ENCODE data around the gene KLHL17. TPM values are rescaled to one million over a fixed set of nuclear protein-coding genes. Genes with fewer than 3 reads are reported as not detected.

KLHL17 gene
- total RNA-seq, 1 experiment from 2014 or later: 41.4 TPM

DNA sequence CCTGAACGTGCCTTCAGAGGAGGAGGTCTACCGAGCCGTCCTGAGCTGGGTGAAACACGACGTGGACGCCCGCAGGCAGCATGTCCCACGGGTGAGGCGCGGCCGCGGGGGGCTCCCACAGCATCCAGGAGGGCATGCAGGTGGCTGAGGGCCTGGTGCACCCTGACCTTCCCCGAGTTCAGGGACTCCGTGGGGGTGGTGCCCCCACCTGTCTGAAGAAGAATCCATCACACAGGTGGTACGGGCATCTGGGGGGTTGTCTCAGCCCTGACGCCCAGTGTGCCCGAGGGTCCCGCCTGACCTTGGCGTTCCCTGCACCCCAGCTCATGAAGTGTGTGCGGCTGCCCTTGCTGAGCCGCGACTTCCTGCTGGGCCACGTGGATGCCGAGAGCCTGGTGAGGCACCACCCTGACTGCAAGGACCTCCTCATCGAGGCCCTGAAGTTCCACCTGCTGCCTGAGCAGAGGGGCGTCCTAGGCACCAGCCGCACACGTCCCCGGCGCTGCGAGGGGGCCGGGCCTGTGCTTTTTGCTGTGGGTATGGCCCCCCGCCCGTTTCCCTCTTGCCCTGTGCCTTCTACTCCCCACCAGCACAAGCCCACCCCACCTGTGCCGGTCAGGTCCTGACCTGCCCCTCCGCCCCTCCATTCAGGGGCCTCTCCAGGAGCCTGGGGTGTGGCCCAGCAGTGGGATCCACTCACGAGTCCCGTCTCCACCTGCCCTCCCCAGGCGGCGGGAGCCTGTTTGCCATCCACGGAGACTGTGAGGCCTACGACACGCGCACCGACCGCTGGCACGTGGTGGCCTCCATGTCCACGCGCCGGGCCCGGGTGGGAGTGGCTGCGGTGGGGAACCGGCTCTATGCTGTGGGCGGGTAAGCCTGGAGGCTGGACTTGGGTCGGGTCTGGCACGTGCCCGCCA, 2.3 kb downstream of the KLHL17 start:
- Histone ChIP-seq H2BK20ac (ENCODE audit: low read depth, low read length, poor library complexity, severe bottlenecking) (no peak overlapping the region), H2BK5ac (ENCODE audit: insufficient read length, low read length) (no peak overlapping the region), H3K23me2 (ENCODE audit: insufficient read length, low read depth, low read length, poor library complexity, severe bottlenecking) (peaks cover 12% of the 10 kb centered on the region), H3K27me3 (ENCODE audit: insufficient read depth, low read length) (peaks cover 4% of the 10 kb centered on the region; the same call in 1 of the 2 replicates), H4K91ac (ENCODE audit: insufficient read length, low read depth, low read length) (no peak overlapping the region), H3K79me1 (ENCODE audit: insufficient read depth, low read depth, low read length, poor library complexity, severe bottlenecking) (peaks cover 4% of the 10 kb centered on the region), H3K9me3 (ENCODE audit: control insufficient read depth, low read depth, low read length) (no peaks in the 10 kb centered on the region), H2AFZ (ENCODE audit: low read length) (no peak overlapping the region), H3K4me2 (ENCODE audit: insufficient read depth, insufficient read length, low read length) (no peak overlapping the region), H2BK12ac (ENCODE audit: insufficient read length, low read depth, low read length) (no peak overlapping the region), H4K8ac (replicated peaks; ENCODE audit: insufficient read length, low read depth, low read length) (no peak overlapping the region), H3K14ac (ENCODE audit: insufficient read depth, low read length) (no peak overlapping the region), H3K79me2 (ENCODE audit: insufficient read depth, low read length) (peaks cover 5% of the 10 kb centered on the region; the same call in 1 of the 2 replicates), H4K5ac (ENCODE audit: insufficient read length, low read depth, low read length) (no peak overlapping the region), H3K9ac (ENCODE audit: extremely low read depth, insufficient read length, low read length) (no peak overlapping the region), H4K20me1 (ENCODE audit: control insufficient read depth, insufficient read depth, insufficient read length) (no peaks in the 10 kb centered on the region), H3K4ac (ENCODE audit: low read depth, low read length) (no peak overlapping the region), H3K23ac (ENCODE audit: insufficient read length, low read depth, low read length) (no peak overlapping the region), H2AK5ac (ENCODE audit: insufficient read length, low read length) (no peak overlapping the region), H2BK15ac (ENCODE audit: low read depth, low read length) (no peak overlapping the region), H3K56ac (ENCODE audit: insufficient read length, low read depth, low read length) (no peak overlapping the region), H3T11ph (ENCODE audit: low read length) (no peak overlapping the region), H3K4me1 (ENCODE audit: insufficient read depth, low read length) (no peaks in the 10 kb centered on the region), H2BK120ac (ENCODE audit: low read depth, low read length, poor library complexity, severe bottlenecking) (no peak overlapping the region), H3K27ac (ENCODE audit: insufficient read length, low read depth, low read length) (no peak overlapping the region), H3K18ac (ENCODE audit: insufficient read length, low read depth, low read length) (no peak overlapping the region)
- TF ChIP-seq, protein P1, sequence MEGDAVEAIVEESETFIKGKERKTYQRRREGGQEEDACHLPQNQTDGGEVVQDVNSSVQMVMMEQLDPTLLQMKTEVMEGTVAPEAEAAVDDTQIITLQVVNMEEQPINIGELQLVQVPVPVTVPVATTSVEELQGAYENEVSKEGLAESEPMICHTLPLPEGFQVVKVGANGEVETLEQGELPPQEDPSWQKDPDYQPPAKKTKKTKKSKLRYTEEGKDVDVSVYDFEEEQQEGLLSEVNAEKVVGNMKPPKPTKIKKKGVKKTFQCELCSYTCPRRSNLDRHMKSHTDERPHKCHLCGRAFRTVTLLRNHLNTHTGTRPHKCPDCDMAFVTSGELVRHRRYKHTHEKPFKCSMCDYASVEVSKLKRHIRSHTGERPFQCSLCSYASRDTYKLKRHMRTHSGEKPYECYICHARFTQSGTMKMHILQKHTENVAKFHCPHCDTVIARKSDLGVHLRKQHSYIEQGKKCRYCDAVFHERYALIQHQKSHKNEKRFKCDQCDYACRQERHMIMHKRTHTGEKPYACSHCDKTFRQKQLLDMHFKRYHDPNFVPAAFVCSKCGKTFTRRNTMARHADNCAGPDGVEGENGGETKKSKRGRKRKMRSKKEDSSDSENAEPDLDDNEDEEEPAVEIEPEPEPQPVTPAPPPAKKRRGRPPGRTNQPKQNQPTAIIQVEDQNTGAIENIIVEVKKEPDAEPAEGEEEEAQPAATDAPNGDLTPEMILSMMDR (conservative IDR thresholded peaks at IDR 0.05): no peak
- peaks cover 27% of the 10 kb centered on the region for H3K27me3 Mint-ChIP-seq (ENCODE audit: low read depth)
- no peaks in the 10 kb centered on the region; a peak in 1 of 5 replicates for H3K9me3 Mint-ChIP-seq
- H3K36me3 Mint-ChIP-seq (ENCODE audit: insufficient read depth in 1 of 3, low read depth in 3 of 3): peaks cover 2 to 30% (median 26%) of the 10 kb centered on the region in 3 experiments; a peak in 6 of 7 replicates
- peak overlapping the region; percentile 34 to 73; a peak in 3 of 5 replicates for H3K4me3 Mint-ChIP-seq
- no peak overlapping the region for H3K27ac Mint-ChIP-seq
- no CpG with 5 or more reads among the region's 57 CpGs for WGBS (ENCODE audit: extremely low coverage, insufficient read length, low lambda C conversion rate)
- H3K4me1 Mint-ChIP-seq: peaks cover 4 to 9% of the 10 kb centered on the region in 2 experiments
- DNase-seq: no peak

All from H9 (cell line).